T-cell (primary cell): ENCODE measurements around the gene DOCK4. TPM values are rescaled to one million over a fixed set of nuclear protein-coding genes. Genes with fewer than 3 reads are reported as not detected.

Experiments
- ATAC-seq, 4 experiments: fragments of 200-7000 bp in 3 of 4; fragments of 150-1000 bp in 1 of 4; cut with Tn5 transposase; replicated peaks in 1 of 4; 1 replicate in 3 of 4; 2 replicates in 1 of 4; pipeline ENCODE4 v1.10.0; 2021; ENCODE audit warnings: moderate library complexity in 3 of 4, mild to moderate bottlenecking in 2 of 4, moderate number of reproducible peaks in 1 of 4
- CTCF ChIA-PET, 2 donors: fragments of 300-600 bp; sonication (Branson Sonifier 250); formaldehyde crosslinking; loops; one replicate each; lab custom pipeline; 2022; ENCODE audit warnings: antibody characterized with exemption in 2 of 2; lab: Charles Lee
- POLR2A ChIA-PET, 2 donors: fragments of 300-600 bp; sonication (Branson Sonifier 250); formaldehyde crosslinking; loops; one replicate each; lab custom pipeline; 2022; ENCODE audit warnings: antibody characterized with exemption in 2 of 2; lab: Charles Lee
- DNase-seq, 35 experiments: peaks; one replicate each; pipeline versions ENCODE4 v3.0.0 to v3.0.0-alpha.2; 2013 to 2023
- H3K27ac ChIP-seq: one replicate; pipeline ENCODE4 v1.5.1; 2013; ENCODE audit warnings: low read length
- H3K27me3 ChIP-seq, 2 experiments: replicated peaks in 1 of 2; 1 replicate in 1 of 2; 2 replicates in 1 of 2; pipeline versions ENCODE4 v1.6.1 to v1.7.0; 2013; ENCODE audit warnings: low read length in 1 of 2, mixed read lengths in 1 of 2; ENCODE audit not compliant: control insufficient read depth in 2 of 2, insufficient read depth in 2 of 2; ENCODE audit errors: extremely low read depth in 1 of 2
- H3K36me3 ChIP-seq, 2 donors: 1 replicate in 1 of 2; 2 replicates in 1 of 2; pipeline versions ENCODE4 v1.6.1 to v1.7.0; 2013; ENCODE audit warnings: low read length in 1 of 2; ENCODE audit not compliant: control insufficient read depth in 2 of 2, insufficient read depth in 1 of 2; ENCODE audit errors: extremely low read depth in 1 of 2
- H3K4me1 ChIP-seq, 2 experiments: 1 replicate in 1 of 2; 2 replicates in 1 of 2; pipeline versions ENCODE4 v1.6.1 to v1.7.0; 2013; ENCODE audit warnings: low read length in 2 of 2, mixed read lengths in 1 of 2; ENCODE audit not compliant: insufficient read depth in 2 of 2, control insufficient read depth in 1 of 2; ENCODE audit errors: extremely low read depth in 1 of 2
- H3K4me3 ChIP-seq, 2 donors: 1 replicate in 1 of 2; 2 replicates in 1 of 2; pipeline versions ENCODE4 v1.5.1 to v1.7.0; 2013; ENCODE audit warnings: mild to moderate bottlenecking in 2 of 2, low read length in 1 of 2, moderate library complexity in 1 of 2; ENCODE audit not compliant: control insufficient read depth in 1 of 2; ENCODE audit errors: extremely low read depth in 1 of 2
- H3K9me3 ChIP-seq: 2 replicates; pipeline ENCODE4 v1.7.0; 2013
- H3K27ac Mint-ChIP-seq, 2 donors: one replicate each; pipeline ENCODE4 v1.8.0; 2020 to 2021; ENCODE audit warnings: mild to moderate bottlenecking in 2 of 2, mixed read lengths in 2 of 2
- H3K27me3 Mint-ChIP-seq, 2 donors: one replicate each; pipeline ENCODE4 v1.8.0; 2021 to 2022; ENCODE audit warnings: mixed read lengths in 2 of 2
- H3K36me3 Mint-ChIP-seq: one replicate; pipeline ENCODE4 v1.8.0; 2021; ENCODE audit warnings: mixed read lengths
- H3K4me1 Mint-ChIP-seq, 3 donors: one replicate each; pipeline ENCODE4 v1.8.0; 2020 to 2022; ENCODE audit warnings: mixed read lengths in 3 of 3, mild to moderate bottlenecking in 1 of 3
- H3K4me3 Mint-ChIP-seq, 3 donors: one replicate each; pipeline ENCODE4 v1.8.0; 2020 to 2022; ENCODE audit warnings: mild to moderate bottlenecking in 3 of 3, mixed read lengths in 3 of 3, moderate library complexity in 3 of 3
- H3K9me3 Mint-ChIP-seq, 3 donors: one replicate each; pipeline ENCODE4 v1.8.0; 2020 to 2022; ENCODE audit warnings: mixed read lengths in 3 of 3
- WGBS: methylation state at CpG from one replicate; pipeline ENCODE4 v1.1.5; 2013; ENCODE audit warnings: missing lambda C conversion rate; ENCODE audit not compliant: insufficient coverage; 5-methylcytosine and 5-hydroxymethylcytosine counted together
- total RNA-seq, 35 experiments: library from RNA in 6 of 35; stranded (reverse) in 6 of 35; fragments of 120-200 nt in 1 of 35; gene quantifications; one replicate each; pipeline versions ENCODE4 v1.2.1 to v1.2.4 and lab custom pipeline; 2013 to 2026

The DOCK4 gene
- total RNA-seq, 5 donors from 2014 or later (not counting 1 experiment from before 2014, with no cell fraction given), result 0.35 to 1.4 (median 0.85) TPM

- Histone ChIP-seq H3K4me3 (peak overlapping the region; percentile 86 to 89), H3K36me3 (no peaks in the 10 kb centered on the region), H3K27ac (no peak overlapping the region), H3K9me3 (no peaks in the 10 kb centered on the region), H3K4me1 (peaks cover 22 to 27% of the 10 kb centered on the region in 2 experiments), H3K27me3 (peaks cover 10 to 19% of the 10 kb centered on the region in 2 experiments)
- ATAC-seq (no peak), DNase-seq (peak in 7 of 35 experiments; percentile 2 to 29 (median 4))
- ChIA-PET POLR2A (interaction anchor here in 1 of 2 donors (0.6 kb wide), 1 partner anchor 246 kb away, joined by 4 read pairs; the partner anchor contains the start of gene IFRD1), CTCF (interaction anchor here in 1 of 2 donors (0.6 kb wide), 2 partner anchors 41 to 890 kb away, joined by 3 read pairs; no protein-coding TSS in a partner anchor)
- H3K27me3 Mint-ChIP-seq, result peaks cover 35 to 41% of the 10 kb centered on the region in 2 donors
- peaks cover 35 to 40% (median 35%) of the 10 kb centered on the region in 3 donors for H3K4me1 Mint-ChIP-seq
- H3K4me3 Mint-ChIP-seq, result peak overlapping the region; percentile 89 to 100 (median 96)
- H3K9me3 Mint-ChIP-seq, result no peaks in the 10 kb centered on the region
- H3K27ac Mint-ChIP-seq, result no peak overlapping the region
- no peaks in the 10 kb centered on the region for H3K36me3 Mint-ChIP-seq
- no CpG with 5 or more reads among the region's 14 CpGs for whole genome bisulfite sequencing
Observed at GRCh38 chr7:112204499-112205342, 1.5 kb downstream of the DOCK4 start.

- H3K36me3 Mint-ChIP-seq, result no peaks in the 10 kb centered on the region
- Histone ChIP-seq H3K9me3 (no peaks in the 10 kb centered on the region), H3K27me3 (peaks cover 10 to 19% of the 10 kb centered on the region in 2 experiments), H3K4me1 (peaks cover 22 to 27% of the 10 kb centered on the region in 2 experiments), H3K4me3 (no peak overlapping the region), H3K36me3 (no peaks in the 10 kb centered on the region), H3K27ac (no peak overlapping the region)
- CTCF ChIA-PET, result interaction anchor here in 1 of 2 donors (0.6 kb wide), 2 partner anchors 637 to 744 kb away, joined by 3 to 4 read pairs; no protein-coding TSS in a partner anchor
- ATAC-seq (no peak), DNase-seq (no peak)
- H3K4me3 Mint-ChIP-seq, result peak overlapping the region in 1 of 3 donors; percentile 100
- no peaks in the 10 kb centered on the region for H3K9me3 Mint-ChIP-seq
- H3K27ac Mint-ChIP-seq, result no peak overlapping the region
- POLR2A ChIA-PET, result interaction anchor here in 1 of 2 donors (0.7 kb wide), 1 partner anchor 252 kb away, joined by 3 read pairs; no protein-coding TSS in a partner anchor
- peaks cover 29 to 35% (median 35%) of the 10 kb centered on the region in 3 donors for H3K4me1 Mint-ChIP-seq
- peaks cover 43 to 50% of the 10 kb centered on the region in 2 donors for H3K27me3 Mint-ChIP-seq
- WGBS, result no CpG with 5 or more reads among the region's 4 CpGs
Observed at GRCh38 chr7:112203365-112203739, 2.8 kb downstream of the DOCK4 start.

- H3K36me3 ChIP-seq, result no peaks in the 10 kb centered on the region
- H3K27ac ChIP-seq, result no peak overlapping the region
- H3K27me3 Mint-ChIP-seq, result peaks cover 48 to 55% of the 10 kb centered on the region in 2 donors
- no peak overlapping the region for H3K4me3 ChIP-seq
- WGBS, result 83% methylated on average over 1 of the region's 2 CpGs
- ATAC-seq, result no peak
- H3K27me3 ChIP-seq, result peaks cover 10 to 19% of the 10 kb centered on the region in 2 experiments
- H3K4me3 Mint-ChIP-seq, result no peak overlapping the region
- no peaks in the 10 kb centered on the region for H3K9me3 Mint-ChIP-seq
- no peaks in the 10 kb centered on the region for H3K9me3 ChIP-seq
- H3K27ac Mint-ChIP-seq, result no peak overlapping the region
- peaks cover 22 to 27% of the 10 kb centered on the region in 2 experiments for H3K4me1 ChIP-seq
- peak in 22 of 35 experiments; percentile 7 to 56 (median 18) for DNase-seq
- no peaks in the 10 kb centered on the region for H3K36me3 Mint-ChIP-seq
- peaks cover 28 to 35% (median 34%) of the 10 kb centered on the region in 3 donors for H3K4me1 Mint-ChIP-seq
- ChIA-PET POLR2A (interaction anchor here in 1 of 2 donors (0.7 kb wide), 2 partner anchors 247 to 252 kb away, joined by 3 to 4 read pairs; partner anchors contain the start of gene IFRD1), CTCF (no interaction called here)
Observed at GRCh38 chr7:112202816-112203215, 3.4 kb downstream of the DOCK4 start.

GRCh38 chr7:112201839-112202238 is 4.4 kb downstream of the DOCK4 start:
- H3K4me3 Mint-ChIP-seq, result no peak overlapping the region
- peaks cover 10 to 19% of the 10 kb centered on the region in 2 experiments for H3K27me3 ChIP-seq
- ChIA-PET POLR2A (no interaction called here), CTCF (no interaction called here)
- DNase-seq, result no peak
- H3K27me3 Mint-ChIP-seq, result peaks cover 58 to 64% of the 10 kb centered on the region in 2 donors
- H3K36me3 Mint-ChIP-seq, result no peaks in the 10 kb centered on the region
- no peak overlapping the region for H3K4me3 ChIP-seq
- H3K4me1 Mint-ChIP-seq, result peaks cover 19 to 29% (median 26%) of the 10 kb centered on the region in 3 donors
- no peak overlapping the region for H3K27ac Mint-ChIP-seq
- H3K27ac ChIP-seq, result no peak overlapping the region
- no peak for ATAC-seq
- H3K4me1 ChIP-seq, result peaks cover 14 to 23% of the 10 kb centered on the region in 2 experiments
- H3K36me3 ChIP-seq, result no peaks in the 10 kb centered on the region
- no peaks in the 10 kb centered on the region for H3K9me3 Mint-ChIP-seq
- H3K9me3 ChIP-seq, result no peaks in the 10 kb centered on the region

GRCh38 chr7:112201411-112201810 is 4.8 kb downstream of the DOCK4 start:
- CTCF ChIA-PET, result interaction anchor here (0.6 kb wide), 2 partner anchors 27 to 142 kb away, joined by 3 to 4 read pairs; no protein-coding TSS in a partner anchor
- H3K4me1 ChIP-seq, result peaks cover 14 to 21% of the 10 kb centered on the region in 2 experiments
- no peak overlapping the region for H3K27ac ChIP-seq
- Mint-ChIP-seq H3K27me3 (peaks cover 62 to 68% of the 10 kb centered on the region in 2 donors), H3K27ac (no peak overlapping the region), H3K4me3 (no peak overlapping the region), H3K9me3 (no peaks in the 10 kb centered on the region), H3K36me3 (no peaks in the 10 kb centered on the region), H3K4me1 (peaks cover 19 to 25% (median 22%) of the 10 kb centered on the region in 3 donors)
- no peak overlapping the region for H3K4me3 ChIP-seq
- H3K36me3 ChIP-seq, result no peaks in the 10 kb centered on the region
- ATAC-seq (no peak), DNase-seq (no peak)
- H3K9me3 ChIP-seq, result no peaks in the 10 kb centered on the region
- WGBS, result 80% methylated on average over 2 of the region's 6 CpGs
- POLR2A ChIA-PET, result interaction anchor here in 1 of 2 donors (0.7 kb wide), 1 partner anchor 639 kb away, joined by 3 read pairs; the partner anchor contains the start of gene IMMP2L
- H3K27me3 ChIP-seq, result peaks cover 10 to 19% of the 10 kb centered on the region in 2 experiments

- ATAC-seq (no peak), DNase-seq (no peak)
- Mint-ChIP-seq H3K27me3 (peaks cover 70% of the 10 kb centered on the region in 2 donors), H3K27ac (no peak overlapping the region), H3K9me3 (no peaks in the 10 kb centered on the region), H3K36me3 (no peaks in the 10 kb centered on the region), H3K4me3 (no peak overlapping the region), H3K4me1 (peaks cover 12 to 17% (median 16%) of the 10 kb centered on the region in 3 donors)
- H3K4me3 ChIP-seq, result no peak overlapping the region
- peaks cover 10% of the 10 kb centered on the region in 2 experiments for H3K27me3 ChIP-seq
- no peaks in the 10 kb centered on the region for H3K9me3 ChIP-seq
- peaks cover 9 to 10% of the 10 kb centered on the region in 2 experiments for H3K4me1 ChIP-seq
- POLR2A ChIA-PET, result interaction anchor here in 1 of 2 donors (0.5 kb wide), 1 partner anchor 32 kb away, joined by 3 read pairs; no protein-coding TSS in a partner anchor
- H3K27ac ChIP-seq, result no peak overlapping the region
- CTCF ChIA-PET, result no interaction called here
- WGBS, result no CpG with 5 or more reads among the region's 1 CpG
- no peaks in the 10 kb centered on the region for H3K36me3 ChIP-seq
Observed at GRCh38 chr7:112199672-112200071, 6.5 kb downstream of the DOCK4 start.
